Activated naive CD8-positive, alpha-beta T cell treated with anti-CD3 and anti-CD28 coated beads, Interleukin-2, amount 10 ng/mL, durations not matched to agents 7 days and 5 days (primary cell): ENCODE results near the gene HSD3B7. TPM values are rescaled to one million over a fixed set of nuclear protein-coding genes. Genes with fewer than 3 reads are reported as not detected.
"Not testable (repeated sequence)": the region's sequence is repeated elsewhere in the genome, so short reads cannot be mapped to it uniquely, and the experiment has no call there.

ENCODE experiments used
- ATAC-seq: fragments of 150-1000 bp; cut with Tn5 transposase; one replicate; pipeline ENCODE4 v1.10.0; 2021; ENCODE audit warnings: low read depth, moderate library complexity
- POLR2A ChIA-PET: fragments of 350-600 bp; sonication (Branson Sonifier 250); formaldehyde crosslinking; loops from one replicate; lab custom pipeline; 2021; ENCODE audit warnings: antibody characterized with exemption; lab: Charles Lee
- DNase-seq: peaks from one replicate; pipeline ENCODE4 v3.0.0; 2021
- H3K27ac Mint-ChIP-seq: one replicate; pipeline ENCODE4 v1.8.0; 2022; ENCODE audit warnings: mild to moderate bottlenecking, mixed read lengths
- H3K27me3 Mint-ChIP-seq: one replicate; pipeline ENCODE4 v1.8.0; 2022; ENCODE audit warnings: mild to moderate bottlenecking, moderate library complexity, mixed read lengths
- H3K36me3 Mint-ChIP-seq: one replicate; pipeline ENCODE4 v1.8.0; 2021; ENCODE audit warnings: mild to moderate bottlenecking, mixed read lengths
- H3K4me1 Mint-ChIP-seq: one replicate; pipeline ENCODE4 v1.8.0; 2021; ENCODE audit warnings: mixed read lengths
- H3K4me3 Mint-ChIP-seq: one replicate; pipeline ENCODE4 v1.8.0; 2022; ENCODE audit warnings: mild to moderate bottlenecking, moderate library complexity, mixed read lengths
- H3K9me3 Mint-ChIP-seq: one replicate; pipeline ENCODE4 v1.8.0; 2021; ENCODE audit warnings: mixed read lengths
- total RNA-seq, 2 experiments: library from RNA; stranded (reverse); gene quantifications; one replicate each; pipeline ENCODE4 v1.2.3, GENCODE V29; 2021

The HSD3B7 gene
- total RNA-seq, 2 experiments from 2014 or later: 8.5 to 10.9 TPM

- peaks cover 42% of the 10 kb centered on the region for H3K27me3 Mint-ChIP-seq
- H3K4me3 Mint-ChIP-seq, H3K4me1 Mint-ChIP-seq, H3K27ac Mint-ChIP-seq, POLR2A ChIA-PET, DNase-seq, ATAC-seq, H3K9me3 Mint-ChIP-seq, H3K36me3 Mint-ChIP-seq: not testable (repeated sequence)
These were observed 28.3 kb downstream of the HSD3B7 start for GRCh38 chr16:31013292-31013691.

- Mint-ChIP-seq H3K4me1 (peaks cover 4% of the 10 kb centered on the region), H3K9me3 (no peaks in the 10 kb centered on the region), H3K4me3 (no peak overlapping the region), H3K27ac (no peak overlapping the region), H3K36me3 (no peaks in the 10 kb centered on the region), H3K27me3 (peaks cover 31% of the 10 kb centered on the region)
- ATAC-seq (no peak), DNase-seq (no peak)
- POLR2A ChIA-PET: no interaction called here
These were observed 31.0 kb downstream of the HSD3B7 start for GRCh38 chr16:31016018-31016417.

GRCh38 chr16:31017756-31018155 lies 32.7 kb downstream of the HSD3B7 start:
- H3K9me3 Mint-ChIP-seq, DNase-seq, POLR2A ChIA-PET, H3K27ac Mint-ChIP-seq, H3K36me3 Mint-ChIP-seq, ATAC-seq, H3K4me1 Mint-ChIP-seq, H3K4me3 Mint-ChIP-seq: not testable (repeated sequence)
- H3K27me3 Mint-ChIP-seq: peaks cover 18% of the 10 kb centered on the region

GRCh38 chr16:31020536-31020935 lies 35.5 kb downstream of the HSD3B7 start:
- DNase-seq: no peak
- peaks cover under 1% of the 10 kb centered on the region for H3K27me3 Mint-ChIP-seq
- no peak overlapping the region for H3K4me3 Mint-ChIP-seq
- H3K36me3 Mint-ChIP-seq: peaks cover 2% of the 10 kb centered on the region
- no peak overlapping the region for H3K27ac Mint-ChIP-seq
- no peak for ATAC-seq
- H3K4me1 Mint-ChIP-seq: peaks cover 15% of the 10 kb centered on the region
- no peaks in the 10 kb centered on the region for H3K9me3 Mint-ChIP-seq
- POLR2A ChIA-PET: no interaction called here

- DNase-seq: no peak
- H3K36me3 Mint-ChIP-seq: peaks cover 2% of the 10 kb centered on the region
- POLR2A ChIA-PET: interaction anchor here (0.6 to 1.5 kb wide), 4 partner anchors 27 to 948 kb away, joined by 3 to 5 read pairs (median 3); partner anchors contain the start of gene KAT8
- H3K27ac Mint-ChIP-seq: peak overlapping the region; percentile 67
- H3K4me3 Mint-ChIP-seq: no peak overlapping the region
- H3K9me3 Mint-ChIP-seq: no peaks in the 10 kb centered on the region
- H3K4me1 Mint-ChIP-seq: peaks cover 17% of the 10 kb centered on the region
- peak; percentile 18 for ATAC-seq
- H3K27me3 Mint-ChIP-seq: no peaks in the 10 kb centered on the region
These were observed 37.7 kb downstream of the HSD3B7 start for GRCh38 chr16:31022544-31023251.

- H3K27ac Mint-ChIP-seq: peak overlapping the region; percentile 48
These were observed 38.2 kb downstream of the HSD3B7 start for GRCh38 chr16:31023252-31023602.

GRCh38 chr16:31023627-31024226 lies 38.7 kb downstream of the HSD3B7 start:
- POLR2A ChIA-PET: interaction anchor here (1.5 kb wide), 1 partner anchor 118 kb away, joined by 5 read pairs; no protein-coding TSS in a partner anchor
- Mint-ChIP-seq H3K4me3 (no peak overlapping the region), H3K27ac (no peak overlapping the region), H3K36me3 (peaks cover 2% of the 10 kb centered on the region), H3K9me3 (no peaks in the 10 kb centered on the region), H3K27me3 (no peaks in the 10 kb centered on the region), H3K4me1 (peaks cover 17% of the 10 kb centered on the region)
- ATAC-seq (no peak), DNase-seq (no peak)

More at GRCh38 chr16:31023252-31023602, 38.2 kb downstream of the HSD3B7 start:
- DNase-seq: no peak
- H3K9me3 Mint-ChIP-seq: no peaks in the 10 kb centered on the region
- ATAC-seq: no peak
- H3K4me1 Mint-ChIP-seq: peaks cover 17% of the 10 kb centered on the region
- H3K4me3 Mint-ChIP-seq: no peak overlapping the region
- POLR2A ChIA-PET: interaction anchor here (1.5 kb wide), 2 partner anchors 94 to 119 kb away, joined by 3 to 5 read pairs; partner anchors contain the start of gene KAT8
- no peaks in the 10 kb centered on the region for H3K27me3 Mint-ChIP-seq
- peaks cover 2% of the 10 kb centered on the region for H3K36me3 Mint-ChIP-seq

GRCh38 chr16:31025339-31025738 lies 40.3 kb downstream of the HSD3B7 start:
- H3K27ac Mint-ChIP-seq: no peak overlapping the region
- POLR2A ChIA-PET: interaction anchor here (1.4 kb wide), 1 partner anchor 48 kb away, joined by 4 read pairs; the partner anchor contains the start of genes ZNF646 and ZNF668
- H3K4me3 Mint-ChIP-seq: no peak overlapping the region
- ATAC-seq: no peak
- H3K9me3 Mint-ChIP-seq: no peaks in the 10 kb centered on the region
- no peaks in the 10 kb centered on the region for H3K27me3 Mint-ChIP-seq
- peaks cover 2% of the 10 kb centered on the region for H3K36me3 Mint-ChIP-seq
- peaks cover 17% of the 10 kb centered on the region for H3K4me1 Mint-ChIP-seq
- DNase-seq: no peak

- H3K27me3 Mint-ChIP-seq: no peaks in the 10 kb centered on the region
- POLR2A ChIA-PET: interaction anchor here (0.7 kb wide), 1 partner anchor 145 kb away, joined by 4 read pairs; no protein-coding TSS in a partner anchor
- DNase-seq: no peak
- no peak for ATAC-seq
- peaks cover 17% of the 10 kb centered on the region for H3K4me1 Mint-ChIP-seq
- H3K4me3 Mint-ChIP-seq: no peak overlapping the region
- no peaks in the 10 kb centered on the region for H3K9me3 Mint-ChIP-seq
- peaks cover 4% of the 10 kb centered on the region for H3K36me3 Mint-ChIP-seq
- no peak overlapping the region for H3K27ac Mint-ChIP-seq
These were observed 44.3 kb downstream of the HSD3B7 start for GRCh38 chr16:31029272-31029671.

- H3K9me3 Mint-ChIP-seq: no peaks in the 10 kb centered on the region
- DNase-seq (no peak), ATAC-seq (no peak)
- H3K4me1 Mint-ChIP-seq: peaks cover 22% of the 10 kb centered on the region
- peaks cover 7% of the 10 kb centered on the region for H3K36me3 Mint-ChIP-seq
- H3K27ac Mint-ChIP-seq: no peak overlapping the region
- no peak overlapping the region for H3K4me3 Mint-ChIP-seq
- POLR2A ChIA-PET: interaction anchor here (1.7 kb wide), 1 partner anchor 43 kb away, joined by 4 read pairs; the partner anchor contains the start of genes ZNF646 and ZNF668
- H3K27me3 Mint-ChIP-seq: no peaks in the 10 kb centered on the region
These were observed 46.3 kb downstream of the HSD3B7 start for GRCh38 chr16:31031276-31031675.

GRCh38 chr16:31032736-31033708 lies 48.0 kb downstream of the HSD3B7 start, which contains the start of gene STX4:
Gene STX4, plus strand, starts transcription at chr16:31033558. Its CDS starts 248 bp downstream, at chr16:31033806.
- H3K36me3 Mint-ChIP-seq: peaks cover 7% of the 10 kb centered on the region
- peak within 1 kb of the TSS; percentile 97 for H3K27ac Mint-ChIP-seq
- POLR2A ChIA-PET: interaction anchor here (1.8 to 3.6 kb wide), 2 partner anchors 41 to 147 kb away, joined by 7 to 23 read pairs; partner anchors contain the start of genes FUS, ZNF646 and ZNF668

GRCh38 chr16:31033709-31034492 lies 48.9 kb downstream of the HSD3B7 start:
- peak; percentile 55 for ATAC-seq
- peaks cover 7% of the 10 kb centered on the region for H3K36me3 Mint-ChIP-seq

More at GRCh38 chr16:31032736-31033708, 48.0 kb downstream of the HSD3B7 start, which contains the start of gene STX4:
- H3K4me3 Mint-ChIP-seq: peak within 1 kb of the TSS; percentile 99
- peak; percentile 80 for ATAC-seq
- H3K27me3 Mint-ChIP-seq: no peaks in the 10 kb centered on the region
- peaks cover 22% of the 10 kb centered on the region for H3K4me1 Mint-ChIP-seq
- DNase-seq: peak; percentile 94
- no peaks in the 10 kb centered on the region for H3K9me3 Mint-ChIP-seq

More at GRCh38 chr16:31033709-31034492, 48.9 kb downstream of the HSD3B7 start:
- Mint-ChIP-seq H3K27me3 (no peaks in the 10 kb centered on the region), H3K4me3 (peak overlapping the region; percentile 99), H3K4me1 (peaks cover 22% of the 10 kb centered on the region), H3K27ac (peak overlapping the region; percentile 97), H3K9me3 (no peaks in the 10 kb centered on the region)
- DNase-seq: peak; percentile 89
- POLR2A ChIA-PET: interaction anchor here (1.8 to 3.6 kb wide), 2 partner anchors 40 to 146 kb away, joined by 7 to 23 read pairs; partner anchors contain the start of genes FUS, ZNF646 and ZNF668
